Neural progenitor cell (in vitro differentiated cells): ENCODE measurements around the gene FKBP8.

Source experiments
- EZH2 ChIP-seq: fragments of 200-600 bp; sonication (generic); IDR thresholded peaks from 2 replicates; pipeline ENCODE4 v1.6.1; 2017; ENCODE audit warnings: antibody characterized with exemption, mild to moderate bottlenecking, moderate library complexity
- EZH2phosphoT487 ChIP-seq: fragments of 200-600 bp; sonication (generic); IDR thresholded peaks from 2 replicates; pipeline ENCODE4 v1.6.1; 2017; ENCODE audit warnings: antibody characterized with exemption
- TF ChIP-seq, protein P1 (sequence below): fragments of 200-600 bp; sonication (generic); IDR thresholded peaks from 2 replicates; pipeline ENCODE4 v1.5.1; 2017; ENCODE audit warnings: antibody characterized with exemption, mild to moderate bottlenecking

DNA sequence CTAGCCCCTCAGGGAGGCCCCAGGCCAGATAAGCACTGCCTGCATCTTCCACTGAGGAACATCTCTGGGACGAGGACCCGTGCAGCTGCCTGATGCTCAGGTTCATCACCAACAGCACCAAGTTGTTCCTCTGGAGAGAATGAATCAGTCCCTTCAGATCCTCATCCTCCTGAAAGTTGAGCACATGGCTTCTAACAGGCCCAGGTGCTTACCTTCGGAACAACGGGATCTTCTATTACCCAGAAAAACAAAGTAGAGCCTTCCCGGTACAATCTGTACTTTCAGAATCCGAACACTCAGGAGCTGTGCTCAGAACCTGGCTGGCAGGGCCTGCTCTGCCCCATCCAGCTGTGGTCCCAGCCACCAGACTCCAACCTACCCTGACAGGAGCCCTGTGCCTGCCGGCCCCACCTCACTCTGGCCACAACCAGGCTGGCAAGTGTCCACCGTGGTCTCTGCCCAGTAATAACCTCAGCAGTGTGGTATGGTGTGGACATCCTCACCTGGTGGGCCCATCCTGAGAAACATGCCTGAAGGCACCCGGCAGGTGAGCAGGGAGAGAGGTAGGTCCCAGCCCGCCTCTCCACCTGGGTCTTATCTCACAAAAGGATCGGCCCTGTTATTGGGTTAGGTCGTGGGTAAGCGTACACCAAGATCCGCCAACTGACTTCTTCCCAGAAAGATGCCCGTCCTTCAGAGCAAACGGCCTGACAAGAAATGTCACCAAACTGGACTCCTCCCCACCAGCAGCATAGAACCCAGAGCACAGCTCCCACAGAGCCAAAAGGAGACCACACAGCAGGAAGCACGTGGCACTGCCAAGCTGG is 55.6 kb downstream of the FKBP8 start:
- TF ChIP-seq, protein P1, sequence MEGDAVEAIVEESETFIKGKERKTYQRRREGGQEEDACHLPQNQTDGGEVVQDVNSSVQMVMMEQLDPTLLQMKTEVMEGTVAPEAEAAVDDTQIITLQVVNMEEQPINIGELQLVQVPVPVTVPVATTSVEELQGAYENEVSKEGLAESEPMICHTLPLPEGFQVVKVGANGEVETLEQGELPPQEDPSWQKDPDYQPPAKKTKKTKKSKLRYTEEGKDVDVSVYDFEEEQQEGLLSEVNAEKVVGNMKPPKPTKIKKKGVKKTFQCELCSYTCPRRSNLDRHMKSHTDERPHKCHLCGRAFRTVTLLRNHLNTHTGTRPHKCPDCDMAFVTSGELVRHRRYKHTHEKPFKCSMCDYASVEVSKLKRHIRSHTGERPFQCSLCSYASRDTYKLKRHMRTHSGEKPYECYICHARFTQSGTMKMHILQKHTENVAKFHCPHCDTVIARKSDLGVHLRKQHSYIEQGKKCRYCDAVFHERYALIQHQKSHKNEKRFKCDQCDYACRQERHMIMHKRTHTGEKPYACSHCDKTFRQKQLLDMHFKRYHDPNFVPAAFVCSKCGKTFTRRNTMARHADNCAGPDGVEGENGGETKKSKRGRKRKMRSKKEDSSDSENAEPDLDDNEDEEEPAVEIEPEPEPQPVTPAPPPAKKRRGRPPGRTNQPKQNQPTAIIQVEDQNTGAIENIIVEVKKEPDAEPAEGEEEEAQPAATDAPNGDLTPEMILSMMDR: no peak
- TF ChIP-seq EZH2 (no peak), EZH2phosphoT487 (no peak)
